ENCODE measurements around the gene ATP8A2. TPM values are rescaled to one million over a fixed set of nuclear protein-coding genes. Genes with fewer than 3 reads are reported as not detected.

Gene ATP8A2
- total and polyA plus RNA-seq, 10 of the 15 experiments (the other 5 are each of a cell fraction or from before 2014, with no cell fraction given), result 0.01 to 0.04 (median 0.04) TPM; not detected in 7

GRCh38 chr13:25674371-25674770 is 302.6 kb downstream of the ATP8A2 start:
- Histone ChIP-seq H4K20me1 (ENCODE audit: control insufficient read depth, insufficient read depth) (no peaks in the 10 kb centered on the region), H3K4me2 (ENCODE audit: control insufficient read depth, insufficient read depth) (no peak overlapping the region), H3K9me3 (replicated peaks; ENCODE audit: control insufficient read depth, insufficient read depth, low read length) (no peaks in the 10 kb centered on the region), H3K27ac (ENCODE audit: control insufficient read depth, insufficient read depth) (no peak overlapping the region), H3K79me2 (ENCODE audit: control insufficient read depth, insufficient read depth, low read length) (no peaks in the 10 kb centered on the region), H3K4me1 (ENCODE audit: control insufficient read depth, insufficient read depth, low read length) (no peaks in the 10 kb centered on the region), H3K9ac (ENCODE audit: control insufficient read depth, insufficient read depth, low read length) (no peak overlapping the region), H3K36me3 (ENCODE audit: control insufficient read depth in 2 of 2, insufficient read depth in 2 of 2, low read length in 1 of 2) (no peaks in the 10 kb centered on the region), H2AFZ (ENCODE audit: control insufficient read depth, low read depth, low read length) (no peak overlapping the region), H3K4me3 (no peak overlapping the region), H3K27me3 (replicated peaks in 1 of 2; ENCODE audit: control insufficient read depth in 2 of 2, insufficient read depth in 2 of 2, low read length in 1 of 2) (no peaks in the 10 kb centered on the region)
- ATAC-seq, result no peak
- TF ChIP-seq ZSCAN29 (IDR thresholded peaks at IDR 0.05) (no peak), NR2C1 (IDR thresholded peaks at IDR 0.05) (no peak)
- DNase-seq (ENCODE audit: low read depth, low spot score), result no peak
- WGBS (ENCODE audit: insufficient coverage, insufficient replicate concordance, low lambda C conversion rate, missing lambda C conversion rate), result 16% methylated on average over 4 of the region's 4 CpGs
- SMC1A ChIA-PET (ENCODE audit: uncharacterized antibody, unreplicated experiment), result no interaction called here
- CTCF ChIA-PET, result no interaction called here
- no TSS peak for BruUV-seq (replicated peaks)
- POLR2A ChIA-PET, result no interaction called here
- FAIRE-seq, result no peak
- in situ Hi-C loops (cut with MboI), result no loop called here
- intact Hi-C loops (cut with micrococcal nuclease; ENCODE audit: unreplicated experiment), result no loop called here
- RAD21 ChIA-PET (ENCODE audit: unreplicated experiment), result no interaction called here

GRCh38 chr13:25675060-25675459 is 303.3 kb downstream of the ATP8A2 start:
- POLR2A ChIA-PET, result interaction anchor here (0.6 kb wide), 1 partner anchor 295 kb away, joined by 3 read pairs; no protein-coding TSS in a partner anchor
- in situ Hi-C loops (cut with MboI), result no loop called here
- intact Hi-C loops (cut with micrococcal nuclease; ENCODE audit: unreplicated experiment), result no loop called here
- Histone ChIP-seq H3K79me2 (ENCODE audit: control insufficient read depth, insufficient read depth, low read length) (no peaks in the 10 kb centered on the region), H3K36me3 (ENCODE audit: control insufficient read depth in 2 of 2, insufficient read depth in 2 of 2, low read length in 1 of 2) (no peaks in the 10 kb centered on the region), H3K27me3 (replicated peaks in 1 of 2; ENCODE audit: control insufficient read depth in 2 of 2, insufficient read depth in 2 of 2, low read length in 1 of 2) (no peaks in the 10 kb centered on the region), H3K4me2 (ENCODE audit: control insufficient read depth, insufficient read depth) (no peak overlapping the region), H3K4me1 (ENCODE audit: control insufficient read depth, insufficient read depth, low read length) (no peaks in the 10 kb centered on the region), H3K9me3 (replicated peaks; ENCODE audit: control insufficient read depth, insufficient read depth, low read length) (no peaks in the 10 kb centered on the region), H3K4me3 (no peak overlapping the region), H3K9ac (ENCODE audit: control insufficient read depth, insufficient read depth, low read length) (no peak overlapping the region), H4K20me1 (ENCODE audit: control insufficient read depth, insufficient read depth) (no peaks in the 10 kb centered on the region), H2AFZ (ENCODE audit: control insufficient read depth, low read depth, low read length) (no peak overlapping the region), H3K27ac (ENCODE audit: control insufficient read depth, insufficient read depth) (no peak overlapping the region)
- no peak for FAIRE-seq
- RAD21 ChIA-PET (ENCODE audit: unreplicated experiment), result no interaction called here
- no peak for DNase-seq (ENCODE audit: low read depth, low spot score)
- WGBS (ENCODE audit: insufficient coverage, insufficient replicate concordance, low lambda C conversion rate, missing lambda C conversion rate), result 4% methylated on average over 3 of the region's 3 CpGs
- ATAC-seq, result no peak
- CTCF ChIA-PET, result no interaction called here
- TF ChIP-seq CTCF (IDR thresholded peaks at IDR 0.05 in 2 of 3, conservative IDR thresholded peaks at IDR 0.05 in 1 of 3; ENCODE audit: control insufficient read depth in 2 of 3, extremely low read depth in 1 of 3, insufficient read depth in 1 of 3, low read depth in 3 of 3, low read length in 3 of 3) (no peak), ATF2 (IDR thresholded peaks at IDR 0.05; ENCODE audit: low read length) (no peak), BHLHE40 (IDR thresholded peaks at IDR 0.05; ENCODE audit: borderline replicate concordance in 1 of 2, low read depth in 2 of 2, low read length in 1 of 2) (no peak), ZZZ3 (IDR thresholded peaks at IDR 0.05; ENCODE audit: control insufficient read depth, insufficient read length, low read depth) (no peak), ZNF217 (IDR thresholded peaks at IDR 0.05) (no peak), HDGF (IDR thresholded peaks at IDR 0.05) (no peak)
- SMC1A ChIA-PET (ENCODE audit: uncharacterized antibody, unreplicated experiment), result no interaction called here
- BruUV-seq (replicated peaks), result no TSS peak

All from GM12878 (cell line).